OCI-LY3 (cell line): ENCODE measurements around the gene PACS2.

Experiments used
- H2AFZ ChIP-seq: fragments of 200-600, 300-600 bp; shearing (Covaris generic); 2 replicates; pipeline ENCODE4 v1.6.0; 2014; ENCODE audit warnings: antibody characterized with exemption, low read depth, low read length
- H3K27ac ChIP-seq: fragments of 200-600, 300-600 bp; sonication (generic); 2 replicates; pipeline ENCODE4 v1.5.1; 2014; ENCODE audit warnings: mild to moderate bottlenecking, low read length, moderate library complexity, mixed read lengths
- H3K27me3 ChIP-seq: fragments of 200-600, 300-600 bp; sonication (generic); 2 replicates; pipeline ENCODE4 v1.6.1; 2014; ENCODE audit warnings: low read depth, low read length, mixed read lengths
- H3K36me3 ChIP-seq: fragments of 200-600, 300-600 bp; sonication (generic); replicated peaks from 2 replicates; pipeline ENCODE3; 2014; ENCODE audit warnings: low read depth, low read length, mixed read lengths
- H3K4me1 ChIP-seq: fragments of 300-600, 200-600 bp; sonication (generic); 2 replicates; pipeline ENCODE4 v1.6.1; 2014; ENCODE audit warnings: low read length, mixed read lengths
- H3K4me2 ChIP-seq: fragments of 200-600, 300-600 bp; sonication (generic); 2 replicates; pipeline ENCODE4 v1.6.1; 2014; ENCODE audit warnings: low read length, mixed read lengths
- H3K4me3 ChIP-seq: fragments of 300-600, 200-600 bp; sonication (generic); 2 replicates; pipeline ENCODE4 v1.5.1; 2014; ENCODE audit warnings: antibody characterized with exemption, mild to moderate bottlenecking, low read length, moderate library complexity
- H3K79me2 ChIP-seq: fragments of 300-600, 200-600 bp; shearing (Covaris generic); 2 replicates; pipeline ENCODE4 v1.6.1; 2014; ENCODE audit warnings: mild to moderate bottlenecking, low read length, mixed read lengths
- H3K9ac ChIP-seq: fragments of 300-600, 200-600 bp; shearing (Covaris generic); 2 replicates; pipeline ENCODE4 v1.6.0; 2014; ENCODE audit warnings: mild to moderate bottlenecking, low read length, moderate library complexity
- H3K9me3 ChIP-seq: fragments of 200-600, 300-600 bp; shearing (Covaris generic); 2 replicates; pipeline ENCODE4 v1.6.1; 2014; ENCODE audit warnings: low read length, mixed read lengths; ENCODE audit not compliant: insufficient read depth
- H4K20me1 ChIP-seq: fragments of 200-600, 300-600 bp; sonication (generic); 2 replicates; pipeline ENCODE4 v1.6.1; 2016; ENCODE audit warnings: low read length, mixed read lengths; ENCODE audit not compliant: insufficient read depth
- EZH2phosphoT487 ChIP-seq: fragments of 200-600 bp; shearing (Covaris generic); IDR thresholded peaks from 2 replicates; pipeline ENCODE4 v1.6.1; 2018; ENCODE audit warnings: antibody characterized with exemption, mixed run types, low read depth
- TF ChIP-seq, protein P1 (sequence below): fragments of 200-600, 300-600 bp; sonication (generic); IDR thresholded peaks from 2 replicates; pipeline ENCODE4 v1.5.1; 2014; ENCODE audit warnings: antibody characterized with exemption, low read length, low read depth

Gene PACS2

DNA sequence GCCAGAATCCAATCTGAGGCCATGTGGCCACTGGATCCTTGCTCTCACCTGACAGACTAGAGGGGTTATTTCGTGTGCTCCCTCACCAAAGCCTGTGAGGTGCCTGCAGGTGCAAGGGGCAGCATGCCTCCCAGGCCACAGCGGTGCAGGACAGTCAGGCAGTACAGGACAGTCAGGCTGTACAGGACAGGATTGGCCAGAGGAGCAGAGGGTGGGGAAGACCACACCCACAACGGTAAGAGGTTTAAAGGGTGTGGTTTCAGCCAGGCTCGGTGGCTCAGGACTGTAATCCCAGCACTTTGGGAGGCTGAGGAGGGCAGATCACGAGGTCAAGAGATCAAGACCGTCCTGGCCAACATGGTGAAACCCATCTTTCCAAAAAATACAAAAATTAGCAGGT, 10.6 kb upstream of the PACS2 start:
- Histone ChIP-seq H3K9me3 (no peaks in the 10 kb centered on the region), H3K27ac (no peak overlapping the region), H2AFZ (no peak overlapping the region), H3K9ac (no peak overlapping the region), H3K36me3 (no peaks in the 10 kb centered on the region), H4K20me1 (no peaks in the 10 kb centered on the region), H3K79me2 (peaks cover 15% of the 10 kb centered on the region), H3K4me2 (no peak overlapping the region), H3K4me1 (peaks cover 12% of the 10 kb centered on the region), H3K27me3 (no peaks in the 10 kb centered on the region), H3K4me3 (no peak overlapping the region)
- no peak for TF ChIP-seq EZH2phosphoT487
- TF ChIP-seq, protein P1, sequence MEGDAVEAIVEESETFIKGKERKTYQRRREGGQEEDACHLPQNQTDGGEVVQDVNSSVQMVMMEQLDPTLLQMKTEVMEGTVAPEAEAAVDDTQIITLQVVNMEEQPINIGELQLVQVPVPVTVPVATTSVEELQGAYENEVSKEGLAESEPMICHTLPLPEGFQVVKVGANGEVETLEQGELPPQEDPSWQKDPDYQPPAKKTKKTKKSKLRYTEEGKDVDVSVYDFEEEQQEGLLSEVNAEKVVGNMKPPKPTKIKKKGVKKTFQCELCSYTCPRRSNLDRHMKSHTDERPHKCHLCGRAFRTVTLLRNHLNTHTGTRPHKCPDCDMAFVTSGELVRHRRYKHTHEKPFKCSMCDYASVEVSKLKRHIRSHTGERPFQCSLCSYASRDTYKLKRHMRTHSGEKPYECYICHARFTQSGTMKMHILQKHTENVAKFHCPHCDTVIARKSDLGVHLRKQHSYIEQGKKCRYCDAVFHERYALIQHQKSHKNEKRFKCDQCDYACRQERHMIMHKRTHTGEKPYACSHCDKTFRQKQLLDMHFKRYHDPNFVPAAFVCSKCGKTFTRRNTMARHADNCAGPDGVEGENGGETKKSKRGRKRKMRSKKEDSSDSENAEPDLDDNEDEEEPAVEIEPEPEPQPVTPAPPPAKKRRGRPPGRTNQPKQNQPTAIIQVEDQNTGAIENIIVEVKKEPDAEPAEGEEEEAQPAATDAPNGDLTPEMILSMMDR = no peak

DNA sequence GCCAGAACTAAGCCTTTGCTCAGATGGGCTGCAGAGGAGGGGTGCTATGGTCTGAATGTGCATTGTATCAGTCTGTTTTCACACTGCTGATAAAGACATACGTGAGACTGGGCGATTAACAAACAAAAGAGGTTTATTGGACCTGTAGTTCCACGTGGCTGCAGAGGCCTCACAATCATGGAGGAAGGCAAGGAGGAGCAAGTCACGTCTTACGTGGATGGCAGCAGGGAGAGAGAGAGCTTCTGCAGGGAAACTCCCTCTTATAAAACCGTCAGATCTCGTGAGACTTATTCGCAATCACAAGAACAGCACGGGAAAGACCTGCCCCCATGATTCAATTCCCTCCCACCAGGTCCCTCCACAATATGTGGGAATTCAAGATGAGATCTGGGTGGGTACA, 10.0 kb upstream of the PACS2 start:
- Histone ChIP-seq H4K20me1 (no peaks in the 10 kb centered on the region), H3K9ac (no peak overlapping the region), H3K4me2 (no peak overlapping the region), H3K36me3 (no peaks in the 10 kb centered on the region), H3K27ac (no peak overlapping the region), H3K79me2 (peaks cover 9% of the 10 kb centered on the region), H3K4me3 (no peak overlapping the region), H3K9me3 (no peaks in the 10 kb centered on the region), H3K4me1 (peaks cover 7% of the 10 kb centered on the region), H3K27me3 (no peaks in the 10 kb centered on the region), H2AFZ (no peak overlapping the region)
- TF ChIP-seq, protein P1 = no peak
- TF ChIP-seq EZH2phosphoT487 = no peak

DNA sequence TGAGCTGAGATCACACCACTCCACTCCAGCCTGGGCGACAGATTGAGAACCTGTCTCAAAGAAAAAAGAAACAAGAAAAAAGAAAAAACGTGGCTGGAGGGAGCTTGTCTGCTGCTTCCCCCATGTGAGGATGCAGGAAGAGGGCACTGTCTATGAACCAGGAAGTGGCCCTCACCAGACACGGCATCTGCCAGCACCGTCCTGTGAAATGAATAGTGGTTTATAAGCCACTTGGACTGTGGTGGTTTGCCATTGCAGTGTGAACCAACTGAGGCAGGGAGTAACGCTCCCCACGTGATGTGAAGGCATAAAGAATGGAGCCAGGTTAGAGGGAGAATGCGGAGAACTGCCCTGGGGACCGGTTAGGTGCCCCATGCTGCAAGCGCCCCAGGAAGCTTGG, 9.2 kb upstream of the PACS2 start:
- Histone ChIP-seq H3K27ac (no peak overlapping the region), H3K9ac (no peak overlapping the region), H3K4me1 (peaks cover 4% of the 10 kb centered on the region; the same call in 1 of the 2 replicates), H3K4me3 (no peak overlapping the region), H4K20me1 (no peaks in the 10 kb centered on the region), H3K36me3 (no peaks in the 10 kb centered on the region), H3K9me3 (no peaks in the 10 kb centered on the region), H3K27me3 (no peaks in the 10 kb centered on the region), H3K4me2 (no peak overlapping the region), H3K79me2 (peaks cover 1% of the 10 kb centered on the region; the same call in 1 of the 2 replicates), H2AFZ (no peak overlapping the region; the same call in 1 of the 2 replicates)
- TF ChIP-seq EZH2phosphoT487 = no peak
- TF ChIP-seq, protein P1 = no peak

DNA sequence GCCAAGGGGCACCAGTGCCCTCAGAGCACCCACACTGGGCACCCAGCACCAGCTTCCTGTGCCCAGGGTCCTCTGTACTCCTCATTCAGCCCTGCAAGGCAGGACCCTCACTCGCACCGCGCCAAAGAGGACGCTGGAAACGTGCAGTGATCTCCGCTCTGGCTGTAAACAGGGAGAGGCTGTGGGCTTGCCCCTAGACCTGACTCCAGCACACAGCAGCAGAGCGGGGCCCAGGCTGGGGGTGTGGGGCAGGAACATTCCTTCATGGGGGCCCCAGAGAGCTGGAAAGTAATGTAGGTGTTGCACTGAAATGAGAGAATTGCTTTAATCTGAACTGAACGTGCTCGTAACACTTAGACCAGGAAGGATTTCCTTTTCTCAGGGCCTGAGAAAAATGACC, 8.8 kb upstream of the PACS2 start:
- Histone ChIP-seq H3K4me3 (no peak overlapping the region), H2AFZ (no peak overlapping the region), H3K4me2 (no peak overlapping the region), H3K36me3 (no peaks in the 10 kb centered on the region), H3K27me3 (no peaks in the 10 kb centered on the region), H4K20me1 (no peaks in the 10 kb centered on the region), H3K27ac (no peak overlapping the region), H3K79me2 (no peaks in the 10 kb centered on the region), H3K9ac (no peak overlapping the region), H3K9me3 (no peaks in the 10 kb centered on the region), H3K4me1 (peaks cover 4% of the 10 kb centered on the region; the same call in 1 of the 2 replicates)
- no peak for TF ChIP-seq EZH2phosphoT487
- TF ChIP-seq, protein P1 = no peak
